Esophagus muscularis mucosa (tissue), 3 donors: ENCODE results near the gene SRMS.

Experiments
- POLR2A ChIP-seq: fragments of 450-650 bp; IDR thresholded peaks from one replicate; pipeline ENCODE4 v1.6.1; 2017; ENCODE audit warnings: antibody characterized with exemption, moderate library complexity, mild to moderate bottlenecking, low read depth
- TF ChIP-seq, protein P1 (sequence below), 3 experiments: fragments of 200-600 bp in 2 of 3; fragments of 450-650 bp in 1 of 3; sonication (generic) in 2 of 3; IDR thresholded peaks; one replicate each; pipeline ENCODE4 v1.5.1; 2017 to 2019; ENCODE audit warnings: antibody characterized with exemption in 3 of 3, mild to moderate bottlenecking in 2 of 3, moderate library complexity in 1 of 3

DNA sequence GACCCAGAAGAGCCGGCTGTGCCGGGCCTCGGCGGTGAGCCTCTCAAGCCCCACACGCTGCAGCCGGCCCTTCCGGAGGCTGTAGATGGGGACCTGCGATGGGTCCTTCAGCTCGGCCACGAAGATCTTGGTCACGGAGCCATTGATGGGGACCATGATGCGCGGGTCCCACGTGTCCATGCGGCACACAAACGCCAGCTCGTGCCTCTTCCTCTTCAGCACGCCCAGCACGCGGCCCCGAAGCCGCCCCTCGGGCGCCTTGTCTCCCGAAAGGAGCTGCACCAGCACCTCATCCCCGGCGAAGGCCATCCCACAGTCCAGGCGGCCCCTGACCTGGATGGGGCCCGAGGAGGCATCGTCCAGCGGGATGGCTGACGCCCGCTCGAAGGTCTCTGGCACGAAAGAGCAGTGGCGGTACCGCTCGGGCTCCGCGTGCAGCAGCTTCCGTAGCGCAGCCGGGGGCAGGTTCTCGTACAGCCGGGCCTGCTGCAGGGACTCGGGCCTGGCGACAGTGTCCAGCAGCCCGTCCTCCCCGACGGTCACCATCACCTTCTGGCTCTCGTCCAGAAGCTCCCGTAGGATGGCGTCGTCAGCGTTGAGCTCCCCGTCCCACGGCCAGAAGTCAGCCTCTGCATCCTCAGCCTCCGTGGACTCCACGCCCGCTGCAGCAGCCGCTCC, 17.6 kb upstream of the SRMS start:
- TF ChIP-seq, protein P1, sequence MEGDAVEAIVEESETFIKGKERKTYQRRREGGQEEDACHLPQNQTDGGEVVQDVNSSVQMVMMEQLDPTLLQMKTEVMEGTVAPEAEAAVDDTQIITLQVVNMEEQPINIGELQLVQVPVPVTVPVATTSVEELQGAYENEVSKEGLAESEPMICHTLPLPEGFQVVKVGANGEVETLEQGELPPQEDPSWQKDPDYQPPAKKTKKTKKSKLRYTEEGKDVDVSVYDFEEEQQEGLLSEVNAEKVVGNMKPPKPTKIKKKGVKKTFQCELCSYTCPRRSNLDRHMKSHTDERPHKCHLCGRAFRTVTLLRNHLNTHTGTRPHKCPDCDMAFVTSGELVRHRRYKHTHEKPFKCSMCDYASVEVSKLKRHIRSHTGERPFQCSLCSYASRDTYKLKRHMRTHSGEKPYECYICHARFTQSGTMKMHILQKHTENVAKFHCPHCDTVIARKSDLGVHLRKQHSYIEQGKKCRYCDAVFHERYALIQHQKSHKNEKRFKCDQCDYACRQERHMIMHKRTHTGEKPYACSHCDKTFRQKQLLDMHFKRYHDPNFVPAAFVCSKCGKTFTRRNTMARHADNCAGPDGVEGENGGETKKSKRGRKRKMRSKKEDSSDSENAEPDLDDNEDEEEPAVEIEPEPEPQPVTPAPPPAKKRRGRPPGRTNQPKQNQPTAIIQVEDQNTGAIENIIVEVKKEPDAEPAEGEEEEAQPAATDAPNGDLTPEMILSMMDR (IDR thresholded peaks at IDR 0.05): no peak
- TF ChIP-seq POLR2A: no peak
